GM12878 (cell line): Measurements from ENCODE around the gene MKNK1. TPM values are rescaled to one million over a fixed set of nuclear protein-coding genes. Genes with fewer than 3 reads are reported as not detected.

Source experiments
- CBX5 ChIP-seq: sonication (generic); IDR thresholded peaks from 2 replicates; pipeline ENCODE4 v1.6.1; 2016; ENCODE audit warnings: low read depth, moderate library complexity, mild to moderate bottlenecking, inconsistent platforms
- CEBPB ChIP-seq, 2 experiments: fragments of 150-350 bp in 1 of 2; IDR thresholded peaks; 2 replicates each; pipeline ENCODE4 v1.6.1; 2012 to 2014; ENCODE audit warnings: low read depth in 2 of 2, low read length in 2 of 2, borderline replicate concordance in 1 of 2, inconsistent platforms in 1 of 2
- EED ChIP-seq: sonication (generic); IDR thresholded peaks from 2 replicates; pipeline ENCODE4 v1.6.1; 2016; ENCODE audit warnings: antibody characterized with exemption, low read depth
- FOXK2 ChIP-seq: fragments of 450-650 bp; IDR thresholded peaks from 2 replicates; pipeline ENCODE4 v1.6.1; 2017; ENCODE audit warnings: mild to moderate bottlenecking, moderate library complexity
- HCFC1 ChIP-seq: fragments of 150-350 bp; IDR thresholded peaks from 2 replicates; pipeline ENCODE4 v1.6.1; 2014; ENCODE audit warnings: low read length
- HDGF ChIP-seq: fragments of 450-650 bp; IDR thresholded peaks from 2 replicates; pipeline ENCODE4 v1.6.1; 2016; ENCODE audit warnings: antibody characterized with exemption
- IKZF1 ChIP-seq: fragments of 450-650 bp; conservative IDR thresholded peaks from 2 replicates; pipeline ENCODE4 v1.6.1; 2017; ENCODE audit warnings: antibody characterized with exemption, mild to moderate bottlenecking
- KDM1A ChIP-seq: fragments of 200-600 bp; sonication (generic); IDR thresholded peaks from 2 replicates; pipeline ENCODE4 v1.6.1; 2016; ENCODE audit warnings: borderline replicate concordance
- MXI1 ChIP-seq: fragments of 150-350 bp; IDR thresholded peaks from 2 replicates; pipeline ENCODE4 v1.6.1; 2011; ENCODE audit warnings: low read depth, mild to moderate bottlenecking, inconsistent platforms, low read length, improper control_type of control experiment
- NBN ChIP-seq: fragments of 450-650 bp; IDR thresholded peaks from 2 replicates; pipeline ENCODE4 v1.6.1; 2016
- PAX8 ChIP-seq: fragments of 450-650 bp; IDR thresholded peaks from 2 replicates; pipeline ENCODE4 v1.6.1; 2017; ENCODE audit warnings: mild to moderate bottlenecking, moderate library complexity
- PML ChIP-seq: IDR thresholded peaks from 2 replicates; pipeline ENCODE4 v1.6.1; 2012; ENCODE audit warnings: low read length, inconsistent platforms
- POLR2A ChIP-seq: IDR thresholded peaks from 2 replicates; pipeline ENCODE4 v1.6.1; 2011; ENCODE audit warnings: low read depth, mild to moderate bottlenecking, low read length
- RAD21 ChIP-seq: IDR thresholded peaks from 2 replicates; pipeline ENCODE4 v1.6.1; 2011; ENCODE audit warnings: mild to moderate bottlenecking, low read depth, low read length, moderate library complexity; ENCODE audit not compliant: insufficient read depth
- RB1 ChIP-seq: fragments of 450-650 bp; formaldehyde crosslinking; IDR thresholded peaks from 2 replicates; pipeline ENCODE4 v1.6.1; 2017; ENCODE audit warnings: mild to moderate bottlenecking, borderline replicate concordance
- SMAD5 ChIP-seq: IDR thresholded peaks from 2 replicates; pipeline ENCODE4 v1.6.1; 2016; ENCODE audit warnings: antibody characterized with exemption, low read depth
- SMARCA5 ChIP-seq: fragments of 450-650 bp; IDR thresholded peaks from 2 replicates; pipeline ENCODE4 v1.6.1; 2017; ENCODE audit warnings: mild to moderate bottlenecking
- SREBF2 ChIP-seq: IDR thresholded peaks from 2 replicates; pipeline ENCODE4 v1.6.1; 2012; ENCODE audit warnings: mild to moderate bottlenecking, low read length
- TCF12 ChIP-seq: IDR thresholded peaks from 2 replicates; pipeline ENCODE4 v1.6.1; 2011; ENCODE audit warnings: low read depth, mild to moderate bottlenecking, low read length
- ZNF207 ChIP-seq: fragments of 450-650 bp; IDR thresholded peaks from 2 replicates; pipeline ENCODE4 v1.6.1; 2014; ENCODE audit warnings: antibody characterized with exemption, mild to moderate bottlenecking, borderline replicate concordance
- ZNF24 ChIP-seq: fragments of 450-650 bp; IDR thresholded peaks from 2 replicates; pipeline ENCODE4 v1.6.1; 2017; ENCODE audit warnings: antibody characterized with exemption, mild to moderate bottlenecking
- polyA plus RNA-seq, 11 experiments: library from polyadenylated mRNA; depleted of rRNA in 4 of 11; unstranded in 6 of 11; stranded (reverse) in 5 of 11; fragments of >200 nt; fragmentation: Nextera tagmentation in 4 of 11; fragmentation: Illumina TruSeq in 1 of 11; extraction: Ambion mirVana in 4 of 11; extraction: Trizol in 1 of 11; gene quantifications; 1 replicate in 1 of 11; 2 replicates in 10 of 11; pipeline versions ENCODE4 v1.2.1 to v1.2.3, GENCODE V29; 2011 to 2016; ENCODE audit warnings: inconsistent platforms in 2 of 11, missing spikeins in 2 of 11, low read depth in 1 of 11
- total RNA-seq, 4 experiments: library from RNA; depleted of rRNA in 3 of 4; stranded (reverse); fragments of >200 nt in 3 of 4; fragmentation: Illumina TruSeq in 1 of 4; extraction: Trizol in 1 of 4; gene quantifications; 2 replicates each; pipeline versions ENCODE4 v1.2.1 to v1.2.3, GENCODE V29; 2013 to 2021
- TF ChIP-seq, protein P1 (sequence below): fragments of 450-650 bp; IDR thresholded peaks from 2 replicates; pipeline ENCODE4 v1.6.1; 2018; ENCODE audit warnings: mild to moderate bottlenecking, low read depth, moderate library complexity; ENCODE audit not compliant: partially characterized antibody
- TF ChIP-seq, protein P2 (sequence below): IDR thresholded peaks from 2 replicates; pipeline ENCODE4 v1.6.1; 2011; ENCODE audit warnings: borderline replicate concordance, low read depth, mild to moderate bottlenecking, moderate library complexity, mixed read lengths, low read length; ENCODE audit not compliant: insufficient read depth; ENCODE audit errors: extremely low read length
- TF ChIP-seq, protein P3 (sequence below): IDR thresholded peaks from 2 replicates; pipeline ENCODE4 v1.6.1; 2011; ENCODE audit warnings: mild to moderate bottlenecking, low read depth, low read length, moderate library complexity; ENCODE audit not compliant: insufficient replicate concordance
- TF ChIP-seq, protein P4 (sequence below): IDR thresholded peaks from 2 replicates; pipeline ENCODE4 v1.6.1; 2012; ENCODE audit warnings: low read depth, low read length, improper control_type of control experiment
- TF ChIP-seq, protein P5 (sequence below): fragments of 450-650 bp; IDR thresholded peaks from 2 replicates; pipeline ENCODE4 v1.6.1; 2017; ENCODE audit warnings: mild to moderate bottlenecking

Gene MKNK1
- total and polyA plus RNA-seq, 10 of the 15 experiments (the other 5 are each of a cell fraction or from before 2014, with no cell fraction given), result 13.7 to 29.9 (median 26.5) TPM

DNA sequence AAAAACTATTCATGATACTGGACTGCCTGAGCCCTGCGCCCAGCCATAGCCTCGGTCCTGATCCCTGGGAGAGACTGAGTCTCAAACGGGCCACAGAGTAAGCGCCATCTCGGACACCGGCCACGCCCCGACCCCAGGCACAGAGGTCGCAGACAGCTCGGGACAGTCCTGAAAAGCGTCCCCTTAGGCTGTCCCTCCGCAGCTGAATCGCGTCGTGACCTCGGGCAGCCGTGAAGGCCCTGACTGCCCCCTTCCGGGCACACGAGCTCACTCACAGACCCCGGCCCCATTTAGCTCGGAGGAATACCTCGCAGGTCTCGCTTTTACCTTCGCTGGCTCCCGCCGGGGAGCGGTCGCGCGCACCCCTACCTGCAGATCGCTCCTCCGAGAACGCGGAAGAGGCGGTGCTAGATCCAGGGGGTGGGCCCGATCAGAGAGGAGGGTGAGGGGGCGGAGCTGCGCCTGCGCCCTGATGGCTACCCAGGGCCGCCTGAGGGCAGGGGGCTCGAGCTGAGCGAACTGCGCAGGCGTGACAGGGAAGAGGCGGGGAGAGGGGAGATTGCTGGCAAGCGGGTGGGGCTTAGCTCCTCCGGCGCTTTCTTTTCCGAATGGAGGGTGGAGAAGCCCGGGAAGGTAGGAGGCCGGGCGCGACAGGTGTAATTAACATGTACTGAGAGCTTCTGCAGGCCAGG lies at the start of gene MKNK1 (continued):
- TF ChIP-seq, protein P1, sequence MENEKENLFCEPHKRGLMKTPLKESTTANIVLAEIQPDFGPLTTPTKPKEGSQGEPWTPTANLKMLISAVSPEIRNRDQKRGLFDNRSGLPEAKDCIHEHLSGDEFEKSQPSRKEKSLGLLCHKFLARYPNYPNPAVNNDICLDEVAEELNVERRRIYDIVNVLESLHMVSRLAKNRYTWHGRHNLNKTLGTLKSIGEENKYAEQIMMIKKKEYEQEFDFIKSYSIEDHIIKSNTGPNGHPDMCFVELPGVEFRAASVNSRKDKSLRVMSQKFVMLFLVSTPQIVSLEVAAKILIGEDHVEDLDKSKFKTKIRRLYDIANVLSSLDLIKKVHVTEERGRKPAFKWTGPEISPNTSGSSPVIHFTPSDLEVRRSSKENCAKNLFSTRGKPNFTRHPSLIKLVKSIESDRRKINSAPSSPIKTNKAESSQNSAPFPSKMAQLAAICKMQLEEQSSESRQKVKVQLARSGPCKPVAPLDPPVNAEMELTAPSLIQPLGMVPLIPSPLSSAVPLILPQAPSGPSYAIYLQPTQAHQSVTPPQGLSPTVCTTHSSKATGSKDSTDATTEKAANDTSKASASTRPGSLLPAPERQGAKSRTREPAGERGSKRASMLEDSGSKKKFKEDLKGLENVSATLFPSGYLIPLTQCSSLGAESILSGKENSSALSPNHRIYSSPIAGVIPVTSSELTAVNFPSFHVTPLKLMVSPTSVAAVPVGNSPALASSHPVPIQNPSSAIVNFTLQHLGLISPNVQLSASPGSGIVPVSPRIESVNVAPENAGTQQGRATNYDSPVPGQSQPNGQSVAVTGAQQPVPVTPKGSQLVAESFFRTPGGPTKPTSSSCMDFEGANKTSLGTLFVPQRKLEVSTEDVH, result peak; percentile 25
- TF ChIP-seq IKZF1 (peak; percentile 75), CBX5 (no peak), PML (peak; percentile 91), HCFC1 (peak; percentile 15; the same call in 1 of the 2 replicates), RAD21 (0 out of 2 replicates have a peak, but pooled peaks have one; percentile 2), HDGF (peak; percentile 93), MXI1 (no peak), SMARCA5 (peak; percentile 20; the same call in 1 of the 2 replicates), ZNF207 (no peak), NBN (peak; percentile 84), CEBPB (IDR thresholded peaks at IDR 0.05; ENCODE audit: borderline replicate concordance in 1 of 2, low read depth in 2 of 2, low read length in 2 of 2) (no peak), PAX8 (no peak), KDM1A (no peak), SMAD5 (peak; percentile 94; the same call in 1 of the 2 replicates), RB1 (no peak), TCF12 (peak; percentile 10; the same call in 1 of the 2 replicates), EED (no peak), POLR2A (peak; percentile 96), ZNF24 (no peak), FOXK2 (no peak), SREBF2 (no peak)
- TF ChIP-seq, protein P2, sequence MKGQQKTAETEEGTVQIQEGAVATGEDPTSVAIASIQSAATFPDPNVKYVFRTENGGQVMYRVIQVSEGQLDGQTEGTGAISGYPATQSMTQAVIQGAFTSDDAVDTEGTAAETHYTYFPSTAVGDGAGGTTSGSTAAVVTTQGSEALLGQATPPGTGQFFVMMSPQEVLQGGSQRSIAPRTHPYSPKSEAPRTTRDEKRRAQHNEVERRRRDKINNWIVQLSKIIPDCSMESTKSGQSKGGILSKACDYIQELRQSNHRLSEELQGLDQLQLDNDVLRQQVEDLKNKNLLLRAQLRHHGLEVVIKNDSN, result peak; percentile 14
- TF ChIP-seq, protein P3, sequence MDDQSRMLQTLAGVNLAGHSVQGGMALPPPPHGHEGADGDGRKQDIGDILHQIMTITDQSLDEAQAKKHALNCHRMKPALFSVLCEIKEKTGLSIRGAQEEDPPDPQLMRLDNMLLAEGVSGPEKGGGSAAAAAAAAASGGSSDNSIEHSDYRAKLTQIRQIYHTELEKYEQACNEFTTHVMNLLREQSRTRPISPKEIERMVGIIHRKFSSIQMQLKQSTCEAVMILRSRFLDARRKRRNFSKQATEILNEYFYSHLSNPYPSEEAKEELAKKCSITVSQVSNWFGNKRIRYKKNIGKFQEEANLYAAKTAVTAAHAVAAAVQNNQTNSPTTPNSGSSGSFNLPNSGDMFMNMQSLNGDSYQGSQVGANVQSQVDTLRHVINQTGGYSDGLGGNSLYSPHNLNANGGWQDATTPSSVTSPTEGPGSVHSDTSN, result no peak
- TF ChIP-seq, protein P4, sequence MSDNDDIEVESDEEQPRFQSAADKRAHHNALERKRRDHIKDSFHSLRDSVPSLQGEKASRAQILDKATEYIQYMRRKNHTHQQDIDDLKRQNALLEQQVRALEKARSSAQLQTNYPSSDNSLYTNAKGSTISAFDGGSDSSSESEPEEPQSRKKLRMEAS, result peak; percentile 15; the same call in 1 of the 2 replicates
- TF ChIP-seq, protein P5, sequence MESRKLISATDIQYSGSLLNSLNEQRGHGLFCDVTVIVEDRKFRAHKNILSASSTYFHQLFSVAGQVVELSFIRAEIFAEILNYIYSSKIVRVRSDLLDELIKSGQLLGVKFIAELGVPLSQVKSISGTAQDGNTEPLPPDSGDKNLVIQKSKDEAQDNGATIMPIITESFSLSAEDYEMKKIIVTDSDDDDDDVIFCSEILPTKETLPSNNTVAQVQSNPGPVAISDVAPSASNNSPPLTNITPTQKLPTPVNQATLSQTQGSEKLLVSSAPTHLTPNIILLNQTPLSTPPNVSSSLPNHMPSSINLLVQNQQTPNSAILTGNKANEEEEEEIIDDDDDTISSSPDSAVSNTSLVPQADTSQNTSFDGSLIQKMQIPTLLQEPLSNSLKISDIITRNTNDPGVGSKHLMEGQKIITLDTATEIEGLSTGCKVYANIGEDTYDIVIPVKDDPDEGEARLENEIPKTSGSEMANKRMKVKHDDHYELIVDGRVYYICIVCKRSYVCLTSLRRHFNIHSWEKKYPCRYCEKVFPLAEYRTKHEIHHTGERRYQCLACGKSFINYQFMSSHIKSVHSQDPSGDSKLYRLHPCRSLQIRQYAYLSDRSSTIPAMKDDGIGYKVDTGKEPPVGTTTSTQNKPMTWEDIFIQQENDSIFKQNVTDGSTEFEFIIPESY, result no peak
